NCI-H1436 treated with DMSO at 0.1 percent for 48 hours (cell line): ENCODE measurements around the gene RAPGEF4.
"Not testable (repeated sequence)": the region's sequence is repeated elsewhere in the genome, so short reads cannot be mapped to it uniquely, and the experiment has no call there.

Source experiments
- DNase-seq: peaks from one replicate; lab custom pipeline; 2025; lab: John Stamatoyannopoulos, UW

The RAPGEF4 gene

DNA sequence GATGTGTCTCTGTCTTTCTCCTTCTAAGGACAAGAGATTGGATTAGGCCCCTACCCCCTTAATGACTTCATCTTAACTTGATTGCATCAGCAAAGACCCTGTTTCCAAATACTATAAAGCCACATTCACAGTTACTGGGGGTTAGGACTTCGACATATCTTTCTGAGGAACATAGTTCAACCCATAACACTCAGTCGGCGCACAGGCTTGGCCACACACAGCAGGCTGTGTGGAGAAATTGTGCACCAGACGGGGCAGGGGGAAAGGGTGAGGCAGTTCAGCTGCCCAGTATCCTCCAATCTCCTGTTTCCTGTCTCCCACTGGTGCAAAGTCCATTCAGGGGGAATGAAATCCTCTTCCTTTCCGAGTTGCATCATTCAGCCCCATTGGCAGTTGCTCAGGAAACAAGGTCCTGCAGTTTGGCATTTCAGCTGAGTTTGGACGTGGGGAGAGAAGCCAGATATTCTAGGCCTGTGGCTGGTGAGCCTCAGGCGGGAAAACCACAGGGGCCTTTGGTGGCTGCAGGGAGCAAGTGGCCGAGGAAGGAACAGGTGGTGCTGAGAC, 9.4 kb upstream of the RAPGEF4 start:
- no peak for DNase-seq

DNA sequence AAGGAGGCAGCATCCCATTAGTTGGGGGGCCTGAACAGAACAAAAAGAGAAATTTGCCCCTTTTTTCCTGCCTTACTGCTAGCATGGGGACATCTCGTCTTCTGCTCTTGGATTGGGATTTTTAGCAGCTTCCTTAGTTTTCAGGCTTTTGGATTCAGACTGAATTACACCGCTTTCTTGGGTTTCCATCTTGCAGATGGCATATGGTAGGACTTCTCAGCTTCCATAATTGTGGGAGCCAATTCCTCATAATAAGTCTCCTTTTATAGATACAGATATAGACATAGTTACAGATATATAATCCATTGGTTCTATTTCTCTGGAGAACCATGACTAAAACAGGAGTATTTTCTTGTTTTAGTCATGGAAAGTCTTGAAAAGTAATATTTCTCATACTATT, 5.2 kb upstream of the RAPGEF4 start:
- no peak for DNase-seq

DNA sequence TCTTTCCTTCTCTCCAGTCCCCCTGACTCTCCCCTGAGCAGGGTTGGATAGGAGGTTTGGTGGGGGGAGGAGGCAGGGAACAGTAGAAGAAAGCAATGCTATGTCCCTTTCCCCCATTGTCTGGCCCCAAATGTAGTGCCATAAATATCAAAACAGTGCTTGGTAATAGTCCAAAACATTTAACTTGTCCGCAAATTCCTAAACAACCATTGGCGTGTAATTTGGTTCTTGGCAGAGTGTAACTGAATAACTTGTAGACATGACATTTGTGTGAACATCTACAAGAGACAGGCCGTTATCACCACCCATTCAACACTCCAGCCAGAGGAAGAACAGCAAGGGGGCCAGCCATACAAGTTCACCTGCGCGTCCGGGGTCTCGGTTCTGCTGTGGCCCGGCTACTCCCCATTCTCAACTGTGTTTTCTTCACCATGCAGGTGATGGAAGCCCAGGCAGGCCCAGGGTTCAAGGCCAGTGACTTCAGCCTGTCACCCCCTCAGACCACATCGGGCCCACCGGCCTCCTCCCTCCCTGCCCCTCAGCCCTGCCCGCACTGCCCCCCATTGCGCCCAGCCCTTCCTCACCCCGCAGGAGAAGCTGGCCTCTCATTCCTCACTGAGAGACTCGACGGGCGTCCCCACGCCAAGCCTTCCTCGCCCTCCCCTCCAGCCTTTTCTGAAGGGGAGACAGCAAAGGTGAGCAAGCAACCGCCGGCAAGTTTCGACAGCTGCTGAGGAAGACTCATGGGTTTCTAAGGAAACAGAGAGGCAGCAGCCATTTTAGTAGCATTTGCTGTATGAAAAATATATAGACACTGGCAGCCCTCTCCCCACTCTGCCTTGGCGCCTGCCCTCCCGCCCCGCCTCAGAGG, 699 bp upstream of the RAPGEF4 start:
- DNase-seq: no peak

DNA sequence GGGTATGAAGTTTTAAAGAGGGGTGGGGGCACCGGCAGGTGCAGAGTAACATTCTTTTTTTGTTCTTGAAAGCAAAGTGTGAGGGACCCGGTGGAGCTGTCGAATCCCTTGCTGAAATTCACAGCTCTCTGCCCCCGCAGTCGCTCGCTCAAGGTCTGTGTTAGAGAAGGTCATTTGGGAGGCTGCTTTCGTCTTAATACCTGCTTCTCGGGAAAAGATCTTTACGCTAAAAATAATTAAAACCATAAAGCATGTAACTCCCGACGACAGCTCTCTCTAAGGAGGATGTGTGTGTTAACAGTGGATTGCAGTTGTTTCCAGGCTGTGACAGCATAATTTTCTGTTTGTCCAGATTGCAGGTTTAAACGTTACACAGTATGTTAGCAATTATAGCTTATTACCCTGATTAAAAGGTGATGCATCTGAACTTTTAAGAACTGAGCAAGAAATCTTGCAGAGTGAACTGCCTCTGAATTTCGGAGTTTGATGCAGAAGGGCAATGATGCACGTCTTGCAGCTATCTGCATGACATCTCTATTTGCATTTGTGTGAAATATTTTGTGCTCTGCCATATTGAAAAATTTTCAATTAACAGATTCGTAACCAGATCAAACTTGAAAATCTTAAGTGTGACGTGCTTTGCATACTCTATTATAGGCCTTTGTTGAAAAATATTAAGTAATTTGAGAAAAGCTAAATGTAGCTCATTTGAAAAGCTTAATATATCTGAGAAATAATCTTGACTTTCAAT, 954 bp downstream of the RAPGEF4 start:
- DNase-seq: no peak

GRCh38 chr2:172739661-172740266, 4.1 kb downstream of the RAPGEF4 start:
- DNase-seq: no peak

DNA sequence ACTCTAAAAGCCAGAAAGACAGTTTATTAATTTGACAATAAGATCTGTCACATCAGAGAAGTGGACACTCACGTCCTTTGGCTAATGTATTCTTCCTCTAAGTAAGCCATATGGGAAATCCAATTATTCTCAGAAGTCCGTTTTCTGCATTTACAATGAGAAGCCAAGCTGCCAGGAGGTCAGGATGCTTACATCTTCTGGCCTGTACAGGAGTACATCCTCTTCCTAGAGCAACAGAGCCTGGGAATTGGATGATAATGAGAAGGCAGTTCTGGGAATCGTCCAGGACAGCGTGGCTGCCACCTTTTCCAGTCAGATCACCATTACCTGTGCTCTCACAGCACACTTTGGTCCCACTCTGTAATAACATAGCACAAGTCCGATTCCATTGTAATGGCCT, 5.2 kb downstream of the RAPGEF4 start:
- no peak for DNase-seq

DNA sequence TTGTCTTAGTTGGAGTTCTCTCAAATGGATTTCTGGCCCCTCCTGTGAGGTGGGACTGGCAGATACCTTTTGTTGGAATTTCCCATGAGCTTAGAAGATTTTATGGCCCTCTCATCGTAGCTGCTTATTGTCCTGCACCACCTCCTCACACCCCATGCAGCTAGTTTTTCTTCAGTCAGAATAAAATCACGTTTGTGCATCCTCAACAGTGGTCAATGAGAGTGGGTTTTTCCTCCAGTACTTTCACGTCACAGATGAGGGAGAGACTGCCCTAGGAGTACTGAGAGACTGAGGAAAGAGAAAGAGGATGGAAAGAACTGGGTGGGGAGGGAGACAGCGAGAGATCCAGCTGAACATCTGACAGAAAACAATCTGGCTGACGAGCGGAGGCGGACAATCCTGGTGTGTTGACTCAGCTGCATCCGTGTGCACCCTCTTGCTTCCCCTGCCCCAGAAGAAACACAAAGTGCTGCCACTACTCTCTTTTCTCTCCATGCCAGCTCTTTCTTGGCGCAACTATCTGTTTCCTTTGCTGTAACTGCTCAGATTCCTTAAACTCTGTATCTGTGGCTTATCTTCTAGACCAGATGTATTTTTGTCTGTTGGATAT, 7.4 kb downstream of the RAPGEF4 start:
- DNase-seq: peak; percentile 2

- DNase-seq: no peak
Measured at GRCh38 chr2:172743898-172744297, 8.3 kb downstream of the RAPGEF4 start.

GRCh38 chr2:172745636-172746035, 10.0 kb downstream of the RAPGEF4 start:
- no peak for DNase-seq

GRCh38 chr2:172748543-172748942, 12.9 kb downstream of the RAPGEF4 start:
- not testable (repeated sequence) for DNase-seq

GRCh38 chr2:172749388-172749787, 13.7 kb downstream of the RAPGEF4 start:
- DNase-seq: no peak

DNA sequence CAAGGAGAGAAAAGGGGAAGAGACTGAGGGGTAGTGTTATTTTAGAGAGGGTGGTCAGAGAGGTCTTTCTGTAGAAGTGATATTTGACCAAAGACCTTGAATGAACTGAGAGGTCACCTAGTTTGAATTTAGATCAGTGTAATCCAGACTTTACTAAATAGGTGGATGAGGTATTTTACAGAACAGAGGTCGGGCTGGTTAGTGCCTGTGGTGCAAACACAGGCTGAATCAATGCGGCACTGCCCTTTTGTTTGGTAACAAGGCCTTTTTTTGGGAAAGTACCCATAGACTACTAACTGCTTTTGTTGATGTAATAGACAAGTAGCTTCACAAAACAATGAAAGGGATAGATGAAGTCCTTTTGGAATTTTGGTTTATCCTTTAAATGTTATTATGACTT, 15.9 kb downstream of the RAPGEF4 start:
- DNase-seq: no peak

DNA sequence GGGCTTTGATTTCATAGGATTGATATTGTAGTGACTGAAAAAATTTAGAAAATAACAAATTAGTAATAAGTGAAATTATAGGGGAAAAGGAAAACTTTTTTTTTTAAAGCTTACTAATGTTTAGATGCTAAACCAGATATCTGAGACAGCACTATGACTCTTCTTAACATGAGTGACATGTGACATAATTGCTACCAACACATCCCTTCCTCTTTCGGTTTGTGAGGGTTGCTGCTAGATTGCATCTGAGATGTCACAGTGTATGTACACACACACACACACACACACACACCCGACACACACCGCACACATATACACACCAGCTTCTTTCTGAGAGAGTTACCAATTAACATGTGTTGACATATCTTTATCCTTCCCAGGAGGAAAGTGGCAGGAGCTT, 18.0 kb downstream of the RAPGEF4 start:
- DNase-seq: no peak

DNA sequence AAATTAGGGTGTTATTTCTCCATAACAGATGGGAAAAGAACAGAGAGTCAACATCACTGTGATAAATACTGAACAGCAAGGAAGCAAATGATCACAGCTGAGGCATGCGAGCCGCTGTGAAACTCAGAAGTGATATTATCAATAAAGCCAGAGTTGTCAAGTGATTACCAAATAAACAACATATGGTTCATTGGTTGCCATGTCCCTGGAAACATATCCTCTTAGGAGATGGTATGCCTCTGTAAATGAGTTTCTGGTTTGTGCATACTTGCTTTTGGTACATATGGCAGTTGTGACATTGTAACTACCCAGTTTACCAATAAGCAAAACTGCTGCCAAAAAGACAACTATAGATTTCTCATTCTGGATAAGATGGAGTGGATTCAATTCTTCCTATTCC, 23.8 kb downstream of the RAPGEF4 start:
- DNase-seq: no peak

DNA sequence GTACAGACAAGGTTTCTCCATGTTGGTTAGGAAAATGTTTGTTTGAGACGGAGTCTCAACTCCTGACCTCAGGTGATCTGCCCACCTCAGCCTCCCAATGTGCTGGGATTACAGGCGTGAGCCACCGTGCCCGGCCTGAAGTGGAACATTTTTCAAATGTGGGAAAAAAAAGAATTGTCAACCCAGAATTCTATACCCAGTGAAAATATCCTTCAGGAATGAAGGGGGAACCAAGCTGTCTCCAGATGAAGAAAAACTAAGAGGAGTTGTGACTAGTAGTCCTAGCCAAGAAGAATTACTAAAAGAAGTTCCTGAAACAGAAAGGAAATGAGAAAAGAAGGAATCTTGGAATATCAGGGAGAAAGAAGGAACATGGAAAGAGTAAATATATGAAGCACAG, 25.7 kb downstream of the RAPGEF4 start:
- DNase-seq: no peak

DNA sequence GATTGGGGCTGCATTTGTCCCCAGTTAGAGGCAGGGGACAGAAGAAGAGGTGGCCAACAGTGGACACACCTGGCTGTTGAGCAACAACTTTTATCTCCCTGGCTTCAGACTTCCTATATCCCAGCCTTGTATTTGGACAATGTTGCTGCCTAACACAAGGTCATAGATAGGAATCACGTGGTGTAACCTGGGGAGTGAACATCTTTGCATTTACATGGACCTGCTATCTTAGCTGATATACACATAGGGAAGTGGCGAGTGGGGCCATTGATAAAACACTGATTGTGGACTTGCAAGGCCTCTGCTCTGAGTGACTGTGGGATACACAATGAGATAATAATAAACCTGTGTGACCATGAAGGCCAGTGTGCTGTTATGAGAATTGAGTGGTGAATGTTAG, 26.9 kb downstream of the RAPGEF4 start:
- no peak for DNase-seq

DNA sequence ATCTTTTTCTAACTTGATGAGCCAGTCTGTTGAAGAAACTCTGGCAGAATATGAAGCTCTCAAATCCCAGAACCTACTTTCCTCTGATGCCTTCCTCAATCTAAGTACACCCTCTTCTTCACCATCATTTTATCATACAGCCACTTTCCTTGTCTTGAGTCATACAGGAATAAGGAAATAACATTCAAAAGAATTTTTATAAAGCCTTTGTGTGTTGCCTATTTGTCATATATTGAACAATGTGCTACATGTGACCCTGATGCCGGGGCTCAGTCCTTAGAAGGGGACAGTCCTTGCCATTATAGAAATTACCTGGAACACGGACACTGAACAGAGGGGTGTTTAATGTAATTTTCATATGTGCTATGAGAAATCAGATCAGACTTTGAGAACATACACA, 27.4 kb downstream of the RAPGEF4 start:
- no peak for DNase-seq

DNA sequence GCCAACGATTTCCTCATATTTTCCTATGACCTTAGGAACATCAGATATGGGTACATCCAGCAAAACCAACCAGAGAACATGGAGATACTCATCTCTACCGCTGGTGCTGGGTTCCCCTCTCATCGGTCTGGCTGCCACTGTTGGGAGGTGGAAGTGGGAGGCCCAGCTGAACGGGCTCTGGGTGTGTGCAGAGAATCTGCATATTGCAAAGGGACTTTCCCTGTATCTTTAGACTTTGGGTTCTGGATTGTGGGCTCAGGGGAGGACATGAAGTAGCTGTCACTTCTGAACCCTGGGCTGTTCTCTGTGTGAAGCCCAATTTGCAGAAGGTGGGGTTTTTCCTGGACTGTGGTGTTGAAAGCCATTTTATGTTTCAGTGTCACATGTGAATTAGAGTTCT, 30.0 kb downstream of the RAPGEF4 start:
- DNase-seq: no peak

DNA sequence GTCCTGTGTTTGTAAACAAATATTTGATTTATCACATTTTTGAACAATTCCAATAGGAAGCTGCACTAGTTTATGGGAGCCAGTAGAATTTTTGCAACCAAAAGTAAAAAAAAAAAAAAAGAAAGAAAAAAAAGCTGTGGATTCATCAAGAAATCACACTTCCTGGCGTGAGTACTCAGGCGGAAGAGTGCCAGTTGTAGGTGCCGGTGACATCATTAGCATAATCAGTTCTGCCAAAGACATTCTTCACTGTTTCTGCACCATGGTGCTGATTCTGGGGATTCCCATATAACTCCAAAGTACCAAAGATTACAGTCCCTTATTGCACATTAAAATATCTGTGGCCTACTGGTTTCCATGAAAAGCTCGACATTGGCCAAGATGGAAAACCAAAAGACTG, 32.8 kb downstream of the RAPGEF4 start:
- DNase-seq: no peak

GRCh38 chr2:172769879-172770278, 34.2 kb downstream of the RAPGEF4 start:
- DNase-seq: no peak

- DNase-seq: no peak
Measured at GRCh38 chr2:172770887-172771286, 35.2 kb downstream of the RAPGEF4 start.

GRCh38 chr2:172772633-172773032, 37.0 kb downstream of the RAPGEF4 start:
- DNase-seq: no peak
